Measurements from ENCODE around the gene ENTPD1.
"Not testable (repeated sequence)": the region's sequence is repeated elsewhere in the genome, so short reads cannot be mapped to it uniquely, and the experiment has no call there.

Gene ENTPD1
- 37.2 to 161 (median 116) reads per million in 18 experiments for total RNA-seq

- peak; percentile 83 to 87 for DNase-seq
Measured at GRCh38 chr10:95756041-95756761, at the start of gene ENTPD1. Gene ENTPD1 (plus strand): TSS chr10:95756163. CDS start chr10:95756240, 77 bp downstream.

GRCh38 chr10:95706573-95706972 lies 49.4 kb upstream of the ENTPD1 start:
- no peak for DNase-seq

- no peak for DNase-seq
Measured at GRCh38 chr10:95706990-95707389, 49.0 kb upstream of the ENTPD1 start.

GRCh38 chr10:95711492-95711891 lies 44.5 kb upstream of the ENTPD1 start:
- DNase-seq, result no peak

GRCh38 chr10:95716466-95716865 lies 39.5 kb upstream of the ENTPD1 start:
- DNase-seq, result peak; percentile 49 to 65

GRCh38 chr10:95716866-95717265 lies 39.1 kb upstream of the ENTPD1 start:
- peak; percentile 22 to 64 for DNase-seq

- DNase-seq, result not testable (repeated sequence)
Measured at GRCh38 chr10:95720745-95721144, 35.2 kb upstream of the ENTPD1 start.

GRCh38 chr10:95722496-95722895 lies 33.5 kb upstream of the ENTPD1 start:
- not testable (repeated sequence) for DNase-seq

GRCh38 chr10:95728526-95728925 lies 27.4 kb upstream of the ENTPD1 start:
- DNase-seq, result peak; percentile 32 to 40

- DNase-seq, result peak in 1 of 2 donors; percentile 43
Measured at GRCh38 chr10:95729323-95730055, 26.5 kb upstream of the ENTPD1 start.

GRCh38 chr10:95730233-95730632 lies 25.7 kb upstream of the ENTPD1 start:
- DNase-seq, result peak in 1 of 2 donors; percentile 67

GRCh38 chr10:95732907-95733306 lies 23.1 kb upstream of the ENTPD1 start:
- not testable (repeated sequence) for DNase-seq

GRCh38 chr10:95739056-95739455 lies 16.9 kb upstream of the ENTPD1 start:
- DNase-seq, result no peak

- DNase-seq, result peak; percentile 81 to 92
Measured at GRCh38 chr10:95741807-95742467, 14.0 kb upstream of the ENTPD1 start.

GRCh38 chr10:95742485-95742884 lies 13.5 kb upstream of the ENTPD1 start:
- DNase-seq, result no peak

GRCh38 chr10:95742962-95743535 lies 12.9 kb upstream of the ENTPD1 start:
- no peak for DNase-seq

- peak; percentile 42 to 50 for DNase-seq
Measured at GRCh38 chr10:95745501-95745900, 10.5 kb upstream of the ENTPD1 start.

- no peak for DNase-seq
Measured at GRCh38 chr10:95748349-95748748, 7.6 kb upstream of the ENTPD1 start.

GRCh38 chr10:95755511-95756004 lies 405 bp upstream of the ENTPD1 start:
- peak; percentile 95 to 96 for DNase-seq

GRCh38 chr10:95756809-95757684 lies 1.1 kb downstream of the ENTPD1 start:
- peak in 1 of 2 donors; percentile 29 for DNase-seq

- peak in 1 of 2 donors; percentile 23 for DNase-seq
Measured at GRCh38 chr10:95758351-95759025, 2.5 kb downstream of the ENTPD1 start.

Data from inflammatory macrophage (primary cell).